HG03571 (cell line): ENCODE results near the gene PALD1.

ENCODE experiments used
- ATAC-seq: cut with Tn5 transposase; IDR thresholded peaks from one replicate; pipeline ENCODE4 v1.9.1; 2021; ENCODE audit not compliant: unreplicated experiment

PALD1 gene

DNA sequence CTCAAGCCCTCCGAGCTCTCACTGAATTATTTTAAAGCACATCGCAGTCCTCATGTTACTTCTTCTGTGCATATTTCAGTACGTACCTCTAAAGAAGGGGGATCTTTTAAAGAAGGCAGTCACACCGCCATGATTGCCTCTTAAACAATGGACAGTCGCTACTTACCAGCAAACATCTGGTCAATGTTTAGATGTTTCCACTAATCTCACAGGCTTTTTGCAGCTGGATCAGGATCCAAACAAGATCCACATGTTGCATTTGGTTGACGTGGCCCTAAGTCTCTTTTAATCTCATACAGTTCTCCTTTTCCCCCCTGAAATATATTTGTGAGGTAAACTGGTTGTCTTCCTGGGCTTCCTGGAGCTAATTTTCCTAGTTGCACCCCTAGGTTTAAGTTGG is 74.0 kb downstream of the PALD1 start:
- no peak for ATAC-seq

DNA sequence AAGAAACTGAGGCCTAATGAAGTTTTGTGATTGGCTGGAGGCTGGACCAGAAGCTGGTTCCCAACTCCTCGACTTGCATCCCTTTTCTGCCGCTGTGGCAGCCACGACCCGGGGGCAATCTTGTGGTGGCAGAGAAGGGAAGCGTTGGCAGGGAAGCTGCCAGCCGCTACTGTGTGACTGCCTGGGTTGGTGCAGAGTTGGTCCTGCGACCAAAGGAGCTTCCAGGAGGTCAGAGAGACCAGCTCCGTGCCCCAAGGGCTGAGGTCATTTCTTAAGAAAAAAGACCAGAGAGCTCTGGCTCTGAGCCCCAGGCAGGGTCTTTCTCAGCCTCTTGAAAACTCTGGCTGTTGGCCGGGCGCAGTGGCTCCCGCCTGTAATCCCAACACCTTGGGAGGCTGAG is 76.8 kb downstream of the PALD1 start:
- no peak for ATAC-seq

DNA sequence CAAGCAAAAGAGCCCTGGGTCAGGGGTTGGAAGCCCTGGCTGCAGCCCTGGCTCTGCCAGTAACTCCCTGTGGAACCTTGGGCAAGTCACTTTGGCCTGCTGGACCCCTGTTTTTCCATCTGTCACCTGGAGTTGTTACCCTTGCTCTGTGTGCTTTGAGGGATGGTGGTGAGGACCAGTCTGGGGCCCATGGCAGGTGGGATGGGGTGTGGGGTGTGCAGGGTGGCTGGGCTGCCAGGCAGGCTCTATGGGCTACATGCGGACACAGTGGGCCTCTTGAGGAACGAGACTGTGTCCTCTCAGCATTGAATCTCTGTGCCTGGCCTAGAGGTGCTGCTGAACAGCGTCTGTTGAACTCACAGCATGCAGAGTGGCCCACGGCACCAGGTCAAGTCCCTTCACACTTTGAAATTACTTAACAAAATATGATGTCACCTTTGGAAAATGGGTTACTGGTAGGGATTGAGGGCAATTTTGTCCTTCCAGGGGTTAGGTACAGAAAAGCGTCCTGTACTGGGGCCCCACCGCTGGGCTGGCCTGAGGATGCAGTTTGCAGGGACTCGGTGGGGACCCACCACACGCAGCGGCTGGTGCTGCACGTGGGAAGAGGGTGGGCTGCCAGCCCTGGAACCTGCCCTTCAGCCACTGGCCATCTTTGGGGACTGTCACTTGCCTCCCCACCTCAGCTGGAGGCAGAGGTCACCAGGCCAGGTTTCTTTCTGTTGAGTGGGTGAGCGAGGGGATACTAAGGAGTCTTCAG is 78.7 kb downstream of the PALD1 start:
- no peak for ATAC-seq

DNA sequence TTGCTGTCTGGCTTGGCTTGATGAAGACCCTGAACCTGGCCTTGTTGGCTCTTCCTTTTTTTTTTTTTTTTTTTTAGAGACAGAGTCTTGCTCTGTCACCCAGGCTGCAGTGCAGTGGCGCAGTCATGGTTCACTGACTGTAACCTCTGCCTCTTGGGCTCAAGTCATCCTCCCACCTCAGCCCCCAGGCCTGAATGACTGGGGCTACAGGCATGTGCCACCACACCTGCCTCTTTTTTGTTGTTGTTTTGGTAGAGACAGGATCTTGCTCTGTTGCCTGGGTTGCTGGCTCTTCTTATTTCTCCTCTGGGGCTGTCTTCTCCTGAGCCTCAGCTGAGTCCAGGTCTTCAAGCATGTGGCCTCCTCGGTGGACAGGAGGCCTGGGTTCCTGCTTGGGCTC is 79.3 kb downstream of the PALD1 start:
- ATAC-seq: no peak

DNA sequence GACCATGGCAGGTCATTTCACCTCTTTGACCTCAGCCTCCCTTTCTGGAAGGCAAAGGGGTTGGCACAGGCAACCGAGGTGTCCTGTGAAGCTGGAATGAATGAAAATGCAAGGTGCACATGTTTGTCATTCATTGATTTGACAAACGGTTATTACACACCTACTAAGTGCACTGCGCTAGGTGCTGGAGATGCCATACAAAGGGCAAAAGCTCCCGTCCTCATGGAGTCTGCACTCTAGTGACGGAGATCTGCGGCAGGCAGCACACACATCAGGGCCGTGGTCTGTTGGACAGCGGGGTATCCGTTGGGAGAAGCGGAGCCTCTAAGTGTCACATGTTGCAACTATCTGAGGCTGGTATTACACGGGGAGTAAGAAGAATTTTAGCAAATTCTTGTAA is 79.7 kb downstream of the PALD1 start:
- no peak for ATAC-seq

DNA sequence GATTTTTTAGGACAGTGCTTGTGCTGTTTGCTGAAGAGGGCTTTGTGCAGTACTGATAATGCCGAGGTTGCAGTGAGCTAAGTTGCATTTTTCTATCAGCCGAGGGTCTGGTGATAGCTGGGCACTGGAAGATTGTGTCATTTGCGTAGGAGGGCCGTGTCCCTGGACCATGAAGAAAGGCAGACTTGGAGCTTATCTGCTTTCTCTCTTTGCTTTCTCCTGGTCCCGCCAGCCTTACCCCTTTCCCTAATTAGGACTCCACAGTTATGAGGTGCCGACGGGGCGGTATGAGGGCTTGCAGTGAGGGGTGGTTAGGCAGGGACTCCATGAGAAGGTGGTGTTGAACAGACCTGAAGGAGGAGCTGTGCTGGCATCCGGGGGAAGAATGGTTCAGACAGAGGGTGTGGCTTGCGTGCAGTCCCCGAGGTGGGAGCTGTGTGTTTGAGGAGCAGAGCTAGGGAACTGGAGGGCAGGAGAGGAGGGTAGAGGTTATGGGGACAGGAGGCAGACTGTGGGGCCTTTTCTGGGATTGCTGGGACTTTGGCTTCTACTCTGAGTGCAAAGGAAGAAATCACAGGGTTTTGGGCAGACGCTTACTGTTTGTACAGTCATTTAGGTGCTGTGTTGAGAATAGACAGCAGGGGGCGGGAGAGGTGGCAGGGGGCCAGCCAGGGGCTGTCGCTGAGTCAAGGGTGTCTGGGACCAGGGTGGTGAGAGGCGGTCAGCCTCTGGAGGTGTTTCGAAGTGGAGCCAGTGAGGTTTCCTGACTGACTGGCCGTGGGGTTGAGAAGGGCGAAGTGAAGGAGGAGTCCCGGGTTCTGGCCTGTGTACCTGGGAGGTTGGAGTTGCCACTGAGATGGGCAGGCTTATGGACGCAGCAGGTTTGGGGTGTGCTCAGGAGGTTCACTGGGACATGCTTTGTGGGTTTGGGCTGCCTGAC is 80.6 kb downstream of the PALD1 start:
- no peak for ATAC-seq

DNA sequence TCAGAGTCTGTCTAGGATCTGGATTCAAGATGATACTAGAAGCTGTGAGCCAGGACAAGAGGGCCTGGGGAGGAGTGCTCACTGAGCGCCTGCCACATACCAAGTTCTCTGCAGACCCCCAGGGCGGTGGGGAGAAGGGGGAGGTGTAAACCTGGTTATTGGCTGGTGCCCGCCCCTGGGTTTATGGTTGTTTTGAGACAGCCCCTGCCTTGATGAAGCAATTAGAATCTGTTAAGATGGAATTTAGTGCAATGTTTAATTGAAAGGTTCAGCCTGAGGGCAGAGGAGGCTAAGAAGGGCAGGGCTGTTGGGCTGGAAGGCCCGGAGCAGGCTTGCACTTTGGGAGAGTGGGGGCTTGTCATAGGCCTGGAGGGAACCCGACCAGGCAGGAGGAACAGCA is 81.3 kb downstream of the PALD1 start:
- ATAC-seq: no peak

DNA sequence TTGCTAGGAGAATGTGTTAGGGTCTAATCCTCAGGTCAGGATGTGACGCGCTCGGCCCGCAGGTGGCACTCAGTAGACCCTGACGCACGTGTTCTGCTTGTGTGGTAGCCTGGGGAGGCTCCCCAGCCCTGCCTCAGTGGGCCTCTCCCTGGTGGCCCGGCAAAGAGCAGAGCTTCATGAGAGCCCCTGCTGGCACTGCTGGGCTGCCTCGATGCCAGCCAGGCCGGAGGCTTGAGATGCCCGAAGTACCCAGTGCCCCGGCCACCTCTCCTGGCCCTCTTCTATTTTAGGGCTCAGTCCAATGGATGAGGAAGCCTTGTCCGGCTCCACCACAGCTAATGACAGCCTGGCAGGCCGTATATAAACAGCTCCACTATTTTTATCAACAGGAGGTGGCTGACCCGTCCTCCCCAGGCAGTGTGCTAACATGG is 82.0 kb downstream of the PALD1 start:
- ATAC-seq: no peak

DNA sequence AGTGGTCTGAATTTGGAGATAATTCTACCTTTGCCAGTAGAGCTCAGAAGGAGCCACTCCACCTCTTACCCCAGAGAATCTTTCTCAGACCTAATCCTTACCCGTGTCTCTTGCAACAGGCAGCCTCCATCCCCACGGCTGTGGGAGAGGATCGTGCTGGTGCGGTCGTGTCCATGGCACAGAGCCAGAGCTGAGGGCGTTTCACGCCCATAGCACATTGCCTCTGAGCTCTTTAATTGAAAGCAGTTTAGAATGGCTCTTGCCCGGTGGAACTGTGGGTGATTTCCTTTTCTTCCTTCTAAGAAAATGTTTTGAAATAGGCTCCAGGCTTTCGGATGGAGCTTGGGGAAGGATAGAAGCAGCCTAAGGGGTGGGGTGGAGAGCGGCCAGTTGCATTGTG is 82.5 kb downstream of the PALD1 start:
- ATAC-seq: no peak

DNA sequence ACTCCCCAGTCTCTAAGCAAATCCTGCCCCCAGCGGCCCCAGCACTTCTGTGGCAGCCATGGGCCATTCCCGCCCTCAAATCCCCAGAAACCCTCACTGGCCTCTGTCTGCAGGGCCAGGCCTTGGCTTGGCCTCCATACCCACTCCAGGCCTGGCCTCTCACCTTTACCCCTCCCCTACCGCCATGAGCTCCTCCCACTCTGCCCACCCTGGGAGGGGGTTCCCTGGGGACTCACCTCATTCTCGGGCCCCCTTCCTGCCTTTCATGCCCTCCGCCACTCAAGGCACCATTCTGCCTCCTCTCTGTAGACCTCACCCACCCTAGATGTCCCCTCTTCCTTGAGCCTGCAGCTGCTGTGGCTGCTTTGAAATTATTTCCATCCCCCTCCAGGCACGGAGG is 83.0 kb downstream of the PALD1 start:
- ATAC-seq: no peak

DNA sequence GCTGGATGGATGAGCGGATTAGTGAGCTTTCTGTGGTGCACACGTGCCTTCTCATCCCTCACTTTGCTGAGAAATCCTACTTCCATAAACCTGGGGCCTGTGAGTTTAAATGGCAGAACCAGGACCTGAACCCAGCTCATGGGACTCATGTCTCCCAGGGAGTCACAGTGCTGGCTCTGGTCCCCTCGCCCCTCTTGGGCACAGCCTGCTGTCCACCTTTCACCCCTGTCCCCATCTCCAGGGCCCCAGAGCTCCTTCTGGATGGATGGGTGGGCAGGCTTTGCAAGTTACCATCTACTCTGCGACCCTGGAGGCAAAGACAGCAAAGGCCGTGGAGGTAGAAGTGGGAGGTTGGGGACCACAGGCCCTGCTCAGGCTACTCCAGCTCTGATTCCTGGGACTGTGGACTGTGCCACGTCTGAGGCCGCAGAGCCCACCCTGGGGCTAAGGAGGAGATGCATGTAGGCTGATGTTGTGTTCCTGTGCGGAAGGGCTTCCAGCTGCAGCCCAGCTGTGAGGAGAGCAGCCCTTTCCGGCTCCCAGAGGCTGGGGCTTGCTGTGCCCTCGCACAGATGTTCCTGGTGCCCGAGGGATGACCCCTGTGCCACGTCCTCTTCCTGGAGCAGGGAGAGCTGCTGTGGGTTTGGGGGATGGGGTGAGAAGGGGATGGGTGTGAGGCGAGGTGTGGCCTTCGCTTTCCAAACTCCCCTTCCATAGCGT is 83.6 kb downstream of the PALD1 start:
- no peak for ATAC-seq

DNA sequence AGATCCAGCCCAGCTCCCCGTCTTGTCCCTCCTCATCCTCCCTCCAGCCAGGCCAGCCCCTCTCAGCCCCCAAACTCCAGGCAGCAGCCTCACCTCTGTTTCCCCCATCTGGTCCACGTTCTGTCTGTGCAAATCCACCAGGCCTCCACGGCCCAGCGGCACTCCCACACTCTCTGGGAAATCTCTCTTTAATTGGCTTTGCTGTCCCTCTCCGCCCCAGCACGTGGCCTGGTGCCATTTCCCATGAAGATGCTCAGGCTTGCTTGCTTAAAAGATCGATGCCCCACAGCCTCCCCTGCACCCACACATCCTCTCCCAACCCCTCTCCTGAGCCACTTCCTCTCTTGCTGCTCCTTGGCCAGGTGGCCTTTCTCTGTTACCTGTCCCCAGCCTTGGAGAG is 84.7 kb downstream of the PALD1 start:
- no peak for ATAC-seq

DNA sequence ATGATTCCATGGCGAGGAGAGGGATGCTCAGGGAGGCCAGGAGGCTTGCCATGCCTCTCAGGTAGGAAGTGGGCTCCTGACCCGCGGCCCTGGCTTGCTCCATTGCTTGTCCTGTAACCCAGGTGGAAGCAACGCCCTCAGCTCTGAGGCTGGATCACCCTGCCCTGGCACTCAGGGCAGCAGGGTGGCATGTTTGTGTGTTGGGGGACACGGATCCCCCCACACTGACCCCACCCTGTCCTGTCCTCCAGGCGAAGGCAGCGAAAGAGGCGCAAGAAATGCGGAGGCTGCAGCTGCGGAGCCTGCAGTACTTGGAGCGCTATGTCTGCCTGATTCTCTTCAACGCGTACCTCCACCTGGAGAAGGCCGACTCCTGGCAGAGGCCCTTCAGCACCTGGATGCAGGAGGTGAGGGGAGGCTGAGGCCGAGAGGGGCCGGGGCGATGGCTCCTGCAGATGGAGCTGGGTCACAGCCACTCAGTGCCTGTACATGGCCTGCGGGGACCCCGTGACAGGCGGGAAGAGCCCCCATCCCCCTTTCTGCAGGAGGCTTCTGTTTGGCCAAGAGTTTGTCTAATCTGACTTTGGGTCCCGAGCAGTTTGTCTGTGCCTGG is 85.7 kb downstream of the PALD1 start:
- ATAC-seq: no peak

DNA sequence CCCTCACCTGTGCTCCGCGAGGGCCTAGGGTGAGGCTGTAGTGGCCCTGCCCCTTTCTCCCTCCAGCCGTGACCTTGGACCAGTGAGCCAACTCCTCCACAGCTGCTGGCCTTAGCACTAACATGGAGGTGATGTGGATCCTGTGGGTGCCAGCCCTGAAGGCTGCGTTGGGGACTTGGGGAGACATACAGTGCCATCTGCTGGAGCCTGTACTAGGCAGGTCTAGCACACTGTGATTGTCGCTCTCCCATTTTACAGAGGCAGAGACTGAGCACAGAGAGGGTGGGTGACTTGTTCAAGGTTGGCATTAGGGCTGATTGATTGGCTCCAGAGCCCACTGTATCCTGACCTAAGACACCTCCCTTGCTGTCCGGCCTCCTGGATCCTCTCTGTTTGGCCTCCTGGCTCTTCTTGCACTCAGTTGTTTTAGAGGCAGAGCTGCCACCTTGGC is 86.4 kb downstream of the PALD1 start:
- no peak for ATAC-seq

DNA sequence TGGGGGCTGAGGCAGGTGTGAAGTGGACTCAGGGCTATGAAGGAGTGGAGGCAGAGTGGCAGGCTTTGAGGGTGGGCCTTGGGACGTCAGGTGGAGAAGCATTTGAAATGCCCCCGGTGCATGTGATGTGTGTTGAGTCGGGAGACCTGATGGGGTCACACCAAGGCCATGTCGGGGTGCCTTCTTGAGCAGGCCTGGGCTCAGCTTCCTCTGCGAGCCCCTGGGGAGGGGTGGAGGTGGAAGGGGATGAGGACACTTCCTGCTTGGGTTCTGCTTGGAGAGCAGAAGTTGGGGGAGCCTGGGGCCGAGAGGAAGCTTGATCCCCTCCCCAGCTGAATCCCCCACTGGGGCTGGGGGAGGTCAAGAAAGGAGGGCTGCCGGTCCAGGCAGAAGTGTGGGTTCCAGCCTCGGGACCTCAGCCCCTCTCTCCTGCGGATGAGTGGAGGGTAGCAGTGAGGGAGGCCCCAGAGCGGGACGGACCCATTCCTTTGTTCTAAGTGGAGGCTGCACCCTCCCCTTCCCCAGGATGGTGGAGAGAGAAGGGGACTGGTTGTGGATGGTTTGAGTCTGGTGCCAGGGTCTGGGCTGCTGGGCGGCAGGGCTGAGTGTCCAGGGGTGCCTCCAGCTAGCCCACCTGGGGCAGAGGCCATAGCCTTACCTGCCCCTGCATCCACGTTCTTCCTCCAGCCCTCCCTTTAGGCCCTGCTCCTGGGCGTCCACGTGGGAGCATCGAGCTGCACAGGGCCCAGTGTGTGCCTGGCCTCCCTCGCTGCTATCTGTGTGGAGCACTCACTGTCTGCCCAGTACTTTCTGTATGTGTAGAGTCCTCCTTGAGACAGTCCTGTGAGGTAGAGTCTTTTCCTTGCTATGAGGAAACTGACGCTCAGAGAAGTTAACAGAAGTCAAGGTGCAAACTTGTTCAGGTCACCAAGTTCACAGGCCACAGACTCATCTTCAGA is 87.3 kb downstream of the PALD1 start:
- ATAC-seq: no peak

DNA sequence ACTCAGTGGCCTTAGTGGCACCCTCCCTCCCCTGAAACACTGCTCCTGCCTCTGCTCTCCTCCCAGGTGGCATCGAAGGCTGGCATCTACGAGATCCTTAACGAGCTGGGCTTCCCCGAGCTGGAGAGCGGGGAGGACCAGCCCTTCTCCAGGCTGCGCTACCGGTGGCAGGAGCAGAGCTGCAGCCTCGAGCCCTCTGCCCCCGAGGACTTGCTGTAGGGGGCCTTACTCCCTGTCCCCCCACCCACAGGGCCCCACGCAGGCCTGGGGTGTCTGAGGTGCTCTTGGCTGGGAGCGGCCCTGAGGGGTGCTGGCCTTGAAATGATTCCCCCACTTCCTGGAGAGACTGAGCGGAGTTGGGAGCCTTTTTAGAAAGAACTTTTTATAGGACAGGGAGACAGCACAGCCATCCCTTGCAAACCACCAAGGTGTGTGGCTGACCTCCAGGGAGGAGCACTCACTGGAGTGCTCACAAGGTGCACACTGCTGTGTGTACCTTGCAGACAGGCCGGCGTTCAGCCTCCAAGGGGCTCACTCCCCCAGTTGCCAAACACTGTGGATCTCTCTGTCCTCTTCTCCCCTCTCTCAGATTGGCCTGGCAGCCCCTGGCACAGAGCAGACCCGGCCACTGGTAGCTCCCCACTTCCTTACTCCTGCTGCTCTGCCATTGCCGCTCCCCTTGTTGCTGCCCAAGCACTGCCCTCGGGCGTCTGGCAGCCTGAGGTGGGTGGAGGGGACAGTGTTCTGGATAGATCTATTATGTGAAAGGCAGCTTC is 88.1 kb downstream of the PALD1 start:
- no peak for ATAC-seq

DNA sequence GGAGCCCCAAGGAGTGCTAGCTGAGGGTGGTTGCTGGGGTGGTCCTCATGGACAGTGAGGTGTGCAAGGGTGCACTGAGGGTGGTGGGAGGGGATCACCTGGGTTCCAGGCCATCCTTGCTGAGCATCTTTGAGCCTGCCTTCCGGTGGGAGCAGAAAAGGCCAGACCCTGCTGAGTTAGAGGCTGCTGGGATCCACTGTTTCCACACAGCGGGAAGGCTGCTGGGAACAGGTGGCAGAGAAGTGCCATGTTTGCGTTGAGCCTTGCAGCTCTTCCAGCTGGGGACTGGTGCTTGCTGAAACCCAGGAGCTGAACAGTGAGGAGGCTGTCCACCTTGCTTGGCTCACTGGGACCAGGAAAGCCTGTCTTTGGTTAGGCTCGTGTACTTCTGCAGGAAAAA is 89.0 kb downstream of the PALD1 start:
- no peak for ATAC-seq

DNA sequence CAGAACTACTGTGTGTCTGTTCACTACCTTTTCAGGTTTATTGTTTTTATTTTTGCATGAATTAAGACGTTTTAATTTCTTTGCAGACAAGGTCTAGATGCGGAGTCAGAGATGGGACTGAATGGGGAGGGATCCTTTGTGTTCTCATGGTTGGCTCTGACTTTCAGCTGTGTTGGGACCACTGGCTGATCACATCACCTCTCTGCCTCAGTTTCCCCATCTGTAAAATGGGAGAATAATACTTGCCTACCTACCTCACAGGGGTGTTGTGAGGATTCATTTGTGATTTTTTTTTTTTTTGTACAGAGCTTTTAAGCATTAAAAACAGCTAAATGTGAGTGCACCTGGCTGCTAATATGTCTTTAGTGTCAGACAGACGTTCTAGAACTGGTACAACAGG is 89.5 kb downstream of the PALD1 start:
- ATAC-seq: no peak

DNA sequence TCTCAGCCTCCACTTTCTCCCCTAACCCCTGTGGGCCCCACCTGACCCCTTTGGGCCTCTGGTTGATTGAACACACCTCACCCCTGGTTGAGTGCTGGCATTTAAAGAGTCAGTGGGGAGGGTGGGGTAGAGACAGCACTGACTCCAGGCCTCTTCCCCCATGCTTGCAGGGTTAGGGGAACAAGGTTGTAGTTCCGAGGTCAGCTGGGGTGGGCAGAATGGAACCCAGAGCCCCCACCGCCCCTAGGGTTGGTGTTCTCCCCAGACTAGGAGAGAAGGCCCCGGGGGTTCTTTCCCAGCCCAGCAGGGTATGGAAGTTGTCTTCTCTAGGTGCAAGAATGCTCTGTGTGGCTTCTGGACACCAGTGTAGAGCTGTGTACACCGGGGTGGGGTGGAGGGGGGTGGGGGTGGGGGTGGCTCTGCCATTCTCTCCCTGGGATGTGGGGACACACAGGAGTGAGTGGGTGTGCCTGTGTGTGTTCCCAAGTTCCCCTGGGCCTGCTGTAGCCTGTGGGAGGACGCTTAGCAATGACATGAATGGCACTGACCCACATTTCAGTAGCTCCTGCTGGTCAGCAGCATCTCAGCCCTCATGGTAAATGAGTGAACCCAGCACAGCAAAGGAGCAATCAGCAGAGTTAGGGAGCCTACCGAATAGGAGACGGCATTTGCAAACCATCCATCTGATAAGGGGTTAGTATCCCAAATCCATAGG is 90.4 kb downstream of the PALD1 start:
- ATAC-seq: no peak
